PC-3 (cell line): ENCODE results near the gene FAM20B.

ENCODE experiments used
- CTCF ChIP-seq: fragments of 300-600 bp; sonication (generic); conservative IDR thresholded peaks from 2 replicates; pipeline ENCODE4 v1.5.1; 2017; ENCODE audit warnings: antibody characterized with exemption, low read depth, mild to moderate bottlenecking, low read length
- EZH2 ChIP-seq: fragments of 300-600 bp; sonication (generic); IDR thresholded peaks from one replicate; pipeline ENCODE4 v1.6.1; 2017; ENCODE audit warnings: antibody characterized with exemption, mild to moderate bottlenecking, low read length; ENCODE audit not compliant: unreplicated experiment
- EZH2phosphoT487 ChIP-seq: fragments of 300-600 bp; sonication (generic); IDR thresholded peaks from 2 replicates; pipeline ENCODE4 v1.6.1; 2018; ENCODE audit warnings: mild to moderate bottlenecking, antibody characterized with exemption, low read length, borderline replicate concordance

- no peak for TF ChIP-seq CTCF
- no peak for TF ChIP-seq EZH2phosphoT487
- no peak for TF ChIP-seq EZH2
Measured at GRCh38 chr1:178986204-178986603, 39.5 kb upstream of the FAM20B start.
